H1 (cell line): Measurements from ENCODE around the gene NCOA6. TPM values are rescaled to one million over a fixed set of nuclear protein-coding genes. Genes with fewer than 3 reads are reported as not detected.
"Not testable (repeated sequence)": the region's sequence is repeated elsewhere in the genome, so short reads cannot be mapped to it uniquely, and the experiment has no call there.

Experiments
- CTCF ChIA-PET: fragments of 300-600 bp; sonication (Branson Sonifier 250); formaldehyde crosslinking; loops from one replicate; lab custom pipeline; 2021; ENCODE audit not compliant: partially characterized antibody; lab: Charles Lee
- POLR2A ChIA-PET: fragments of 300-600 bp; sonication (Branson Sonifier 250); formaldehyde crosslinking; loops from one replicate; lab custom pipeline; 2021; ENCODE audit warnings: inconsistent platforms; ENCODE audit not compliant: partially characterized antibody; lab: Charles Lee
- DNase-seq, 2 experiments: peaks; one replicate each; pipeline versions ENCODE4 v3.0.0 to v3.0.0-alpha.2; 2010 to 2022; ENCODE audit warnings: low spot score in 2 of 2, low read depth in 1 of 2, mixed read lengths in 1 of 2
- FAIRE-seq: peaks from 2 replicates; lab custom pipeline; 2011; peaks lifted over from hg19 to GRCh38; lab: Jason Lieb, UNC
- H2AFZ ChIP-seq: 2 replicates; pipeline ENCODE4 v1.8.1; 2012; ENCODE audit warnings: low read length, inconsistent platforms
- H2AK5ac ChIP-seq: 2 replicates; pipeline ENCODE4 v1.6.1; 2013; ENCODE audit warnings: low read depth, low read length
- H2BK120ac ChIP-seq: replicated peaks from 2 replicates; pipeline ENCODE3; 2013; ENCODE audit warnings: low read depth, low read length, inconsistent platforms
- H2BK12ac ChIP-seq: 2 replicates; pipeline ENCODE4 v1.6.1; 2013; ENCODE audit warnings: low read depth, low read length
- H2BK15ac ChIP-seq: 2 replicates; pipeline ENCODE4 v1.6.1; 2013; ENCODE audit warnings: low read length
- H2BK20ac ChIP-seq: 2 replicates; pipeline ENCODE4 v1.6.1; 2013; ENCODE audit warnings: low read length
- H2BK5ac ChIP-seq: 2 replicates; pipeline ENCODE4 v1.6.1; 2013; ENCODE audit warnings: low read depth, low read length
- H3K14ac ChIP-seq: 2 replicates; pipeline ENCODE4 v1.6.1; 2013; ENCODE audit warnings: inconsistent platforms; ENCODE audit not compliant: insufficient read length
- H3K18ac ChIP-seq: 2 replicates; pipeline ENCODE4 v1.6.1; 2013; ENCODE audit warnings: low read length; ENCODE audit errors: extremely low read depth
- H3K23ac ChIP-seq: 2 replicates; pipeline ENCODE4 v1.6.1; 2013; ENCODE audit warnings: inconsistent platforms; ENCODE audit not compliant: insufficient read length
- H3K23me2 ChIP-seq: 2 replicates; pipeline ENCODE4 v1.6.1; 2013; ENCODE audit warnings: low read depth, low read length
- H3K27ac ChIP-seq: 2 replicates; pipeline ENCODE4 v1.6.1; 2011; ENCODE audit warnings: low read depth, low read length, inconsistent platforms
- H3K27me3 ChIP-seq, 4 experiments: replicated peaks in 1 of 4; 1 replicate in 1 of 4; 2 replicates in 3 of 4; pipeline versions ENCODE4 v1.6.1 to v1.8.1; 2011 to 2013; ENCODE audit warnings: low read length in 3 of 4, mild to moderate bottlenecking in 3 of 4, inconsistent platforms in 2 of 4, mixed read lengths in 2 of 4, moderate library complexity in 1 of 4; ENCODE audit not compliant: control insufficient read depth in 3 of 4, insufficient read depth in 3 of 4; ENCODE audit errors: extremely low read depth in 1 of 4
- H3K36me3 ChIP-seq, 4 experiments: 2 replicates each; pipeline versions ENCODE4 v1.6.1 to v1.8.1; 2011 to 2013; ENCODE audit warnings: mild to moderate bottlenecking in 4 of 4, low read length in 3 of 4, moderate library complexity in 2 of 4, control low read depth in 1 of 4, inconsistent platforms in 1 of 4; ENCODE audit not compliant: insufficient read depth in 4 of 4, control insufficient read depth in 2 of 4
- H3K4ac ChIP-seq: replicated peaks from 2 replicates; pipeline ENCODE3; 2013; ENCODE audit warnings: low read length, low read depth, mixed read lengths, inconsistent platforms; ENCODE audit not compliant: insufficient read length
- H3K4me1 ChIP-seq, 4 experiments: replicated peaks in 1 of 4; 1 replicate in 1 of 4; 2 replicates in 3 of 4; pipeline versions ENCODE4 v1.6.1 to v1.8.1; 2011 to 2013; ENCODE audit warnings: low read length in 3 of 4, inconsistent platforms in 2 of 4, mixed read lengths in 1 of 4; ENCODE audit not compliant: insufficient read depth in 4 of 4, control insufficient read depth in 3 of 4
- H3K4me2 ChIP-seq, 2 experiments: 2 replicates each; pipeline versions ENCODE4 v1.6.1 to v1.8.1; 2011 to 2013; ENCODE audit warnings: low read depth in 2 of 2, low read length in 2 of 2, control low read depth in 1 of 2, inconsistent platforms in 1 of 2, mild to moderate bottlenecking in 1 of 2; ENCODE audit not compliant: insufficient read depth in 1 of 2
- H3K4me3 ChIP-seq, 4 experiments: fragments of 200-600, 300-600 bp in 1 of 4; sonication (generic), shearing (Covaris generic), sonication (Bioruptor Twin) in 1 of 4; 2 replicates each; pipeline versions ENCODE4 v1.5.1 to v1.8.1; 2011 to 2016; ENCODE audit warnings: low read length in 4 of 4, low read depth in 3 of 4, control low read depth in 2 of 4, inconsistent platforms in 2 of 4, mild to moderate bottlenecking in 2 of 4, mixed read lengths in 1 of 4, moderate library complexity in 1 of 4; ENCODE audit not compliant: insufficient read depth in 2 of 4; ENCODE audit errors: extremely low read depth in 1 of 4
- H3K56ac ChIP-seq: replicated peaks from 2 replicates; pipeline ENCODE3; 2013; ENCODE audit warnings: low read depth, mild to moderate bottlenecking, mixed read lengths, low read length, inconsistent platforms; ENCODE audit not compliant: insufficient read length
- H3K79me1 ChIP-seq: 2 replicates; pipeline ENCODE4 v1.6.1; 2013; ENCODE audit warnings: low read depth, low read length, control low read depth
- H3K79me2 ChIP-seq, 2 experiments: 2 replicates each; pipeline versions ENCODE4 v1.6.1 to v1.8.1; 2012 to 2013; ENCODE audit warnings: low read length in 2 of 2, mild to moderate bottlenecking in 2 of 2, inconsistent platforms in 1 of 2; ENCODE audit not compliant: insufficient read depth in 2 of 2, control insufficient read depth in 1 of 2
- H3K9ac ChIP-seq, 4 experiments: replicated peaks in 1 of 4; 1 replicate in 1 of 4; 2 replicates in 3 of 4; pipeline versions ENCODE4 v1.6.1 to v1.8.1; 2011 to 2013; ENCODE audit warnings: low read depth in 3 of 4, low read length in 3 of 4, control low read depth in 2 of 4, mild to moderate bottlenecking in 2 of 4, moderate library complexity in 2 of 4, inconsistent platforms in 1 of 4; ENCODE audit errors: extremely low read depth in 1 of 4
- H3K9me3 ChIP-seq, 2 experiments: 2 replicates each; pipeline versions ENCODE4 v1.6.1 to v1.8.1; 2012 to 2013; ENCODE audit warnings: mild to moderate bottlenecking in 2 of 2, moderate library complexity in 2 of 2, control low read depth in 1 of 2, inconsistent platforms in 1 of 2, low read depth in 1 of 2, low read length in 1 of 2, mixed read lengths in 1 of 2; ENCODE audit not compliant: insufficient read depth in 2 of 2
- H4K20me1 ChIP-seq, 2 experiments: replicated peaks in 1 of 2; 2 replicates each; pipeline versions ENCODE3 to v1.8.1; 2011 to 2013; ENCODE audit warnings: inconsistent platforms in 2 of 2, low read length in 2 of 2, mild to moderate bottlenecking in 1 of 2; ENCODE audit not compliant: insufficient read depth in 2 of 2, control insufficient read depth in 1 of 2
- H4K5ac ChIP-seq: 2 replicates; pipeline ENCODE4 v1.6.1; 2013; ENCODE audit warnings: low read length, low read depth, mixed read lengths, inconsistent platforms; ENCODE audit not compliant: insufficient read length
- H4K8ac ChIP-seq: 2 replicates; pipeline ENCODE4 v1.8.0; 2013; ENCODE audit warnings: mild to moderate bottlenecking, moderate library complexity, low read length, inconsistent platforms; ENCODE audit not compliant: insufficient read depth; ENCODE audit errors: extremely low read depth
- H4K91ac ChIP-seq: replicated peaks from 2 replicates; pipeline ENCODE3; 2013; ENCODE audit warnings: low read length, mixed read lengths, inconsistent platforms; ENCODE audit not compliant: insufficient read length
- WGBS, 2 experiments: shearing (Covaris generic) in 1 of 2; methylation state at CpG; one replicate each; pipeline versions ENCODE4 v1.1.6 to v1.1.7; 2013 to 2015; ENCODE audit warnings: low lambda C conversion rate in 2 of 2, mixed read lengths in 2 of 2, inconsistent platforms in 1 of 2, low coverage in 1 of 2, missing lambda C conversion rate in 1 of 2; ENCODE audit not compliant: insufficient replicate concordance in 2 of 2, insufficient coverage in 1 of 2, insufficient read length in 1 of 2; ENCODE audit errors: extremely low coverage in 1 of 2, missing lambda C conversion rate in 1 of 2; 5-methylcytosine and 5-hydroxymethylcytosine counted together
- polyA plus RNA-seq, 7 experiments: library from polyadenylated mRNA; depleted of rRNA in 3 of 7; stranded (reverse) in 5 of 7; unstranded in 2 of 7; fragments of >200 nt in 5 of 7; fragments of 200-250 nt in 2 of 7; gene quantifications; 1 replicate in 5 of 7; 2 replicates in 1 of 7; 4 replicates in 1 of 7; pipeline versions ENCODE4 v1.2.1 to v1.2.3, GENCODE V29; 2011 to 2013; ENCODE audit warnings: missing spikeins in 2 of 7, mixed read lengths in 2 of 7
- total RNA-seq: library from RNA; stranded (reverse); fragmentation: NEBNext Ultra II Directional; extraction: Animal tissue kit (Norgen Biotek cat#: 25700); gene quantifications from 2 replicates; pipeline ENCODE4 v1.2.1, GENCODE V29; 2021

The NCOA6 gene
- total and polyA plus RNA-seq, 2 of the 8 experiments (the other 6 are each of a cell fraction or from before 2014, with no cell fraction given) = 9.0 to 9.5 TPM

GRCh38 chr20:34713944-34714515, 111.4 kb downstream of the NCOA6 start:
- ChIA-PET POLR2A (interaction anchor here (0.6 kb wide), 1 partner anchor 164 kb away, joined by 4 read pairs; no protein-coding TSS in a partner anchor), CTCF (interaction anchor here (0.8 to 1.9 kb wide), 4 partner anchors 10 to 56 kb away, joined by 3 to 8 read pairs (median 4); no protein-coding TSS in a partner anchor)
- not testable (repeated sequence) for H4K8ac ChIP-seq, H3K14ac ChIP-seq, H3K4me3 ChIP-seq, DNase-seq, H2BK12ac ChIP-seq, H2BK5ac ChIP-seq, H2BK15ac ChIP-seq, H3K79me2 ChIP-seq, H3K9ac ChIP-seq, H3K4me1 ChIP-seq, H3K9me3 ChIP-seq, H4K20me1 ChIP-seq, H2BK120ac ChIP-seq, H4K5ac ChIP-seq, H2BK20ac ChIP-seq, H3K23me2 ChIP-seq, H2AK5ac ChIP-seq, H3K56ac ChIP-seq, H4K91ac ChIP-seq, FAIRE-seq, H2AFZ ChIP-seq, H3K18ac ChIP-seq, H3K27ac ChIP-seq, H3K79me1 ChIP-seq, H3K36me3 ChIP-seq, H3K4me2 ChIP-seq, H3K23ac ChIP-seq, H3K4ac ChIP-seq
- peaks cover 9 to 25% (median 20%) of the 10 kb centered on the region in 4 experiments for H3K27me3 ChIP-seq
- 92% methylated on average over 10 of the region's 10 CpGs; no CpG with 5 or more reads in 1 of the 2 experiments for WGBS, 2 experiments
